Measurements from ENCODE around the gene ALOX5AP.

GRCh38 chr13:30804474-30804873 is 69.1 kb downstream of the ALOX5AP start:
- TF ChIP-seq CTCF (IDR thresholded peaks at IDR 0.05; ENCODE audit: poor library complexity) (no peak), EZH2phosphoT487 (IDR thresholded peaks at IDR 0.05; ENCODE audit: low read depth, severe bottlenecking, unreplicated experiment) (no peak), EZH2 (IDR thresholded peaks at IDR 0.05; ENCODE audit: borderline replicate concordance) (no peak)
